HCT116 (cell line): ENCODE data around the gene LRIG1. TPM values are rescaled to one million over a fixed set of nuclear protein-coding genes. Genes with fewer than 3 reads are reported as not detected.

Source experiments
- ATAC-seq: fragments of 200-7000 bp; cut with Tn5 transposase; 2 replicates; pipeline ENCODE4 v1.9.1; 2020; ENCODE audit warnings: mild to moderate bottlenecking, moderate library complexity
- BruUV-seq: library from RNA; stranded (reverse); fragments of 400-500 nt; replicated peaks from 2 replicates; lab custom pipeline; 2021; lab: Mats Ljungman, UMichigan
- CTCF ChIA-PET: fragments of 300-600 bp; sonication (Branson Sonifier 250); formaldehyde crosslinking; loops from one replicate; lab custom pipeline; 2021; ENCODE audit warnings: antibody characterized with exemption; lab: Charles Lee
- POLR2A ChIA-PET: fragments of 300-600, 350-600 bp; sonication (Branson Sonifier 250); formaldehyde crosslinking; loops from one replicate; lab custom pipeline; 2021; ENCODE audit warnings: antibody characterized with exemption; lab: Charles Lee
- RAD21 ChIA-PET, 2 experiments: fragments of 300-600 bp; sonication (Branson Sonifier 250); formaldehyde crosslinking; loops; one replicate each; lab custom pipeline; 2023; ENCODE audit warnings: low total read pairs in 2 of 2; ENCODE audit not compliant: uncharacterized antibody in 2 of 2, unreplicated experiment in 2 of 2, low non-redundant PET in 1 of 2; lab: Charles Lee
- DNase-seq: peaks from one replicate; pipeline ENCODE4 v3.0.0-alpha.2; 2010; ENCODE audit warnings: low read depth, low spot score
- H2AFZ ChIP-seq: fragments of 200-600 bp; shearing (Covaris generic), sonication (generic); 2 replicates; pipeline ENCODE4 v1.6.1; 2017; ENCODE audit warnings: low read depth, mixed run types, mixed read lengths, antibody characterized with exemption, low read length; ENCODE audit not compliant: poor library complexity, severe bottlenecking
- H3K27ac ChIP-seq: 2 replicates; pipeline ENCODE4 v1.5.1; 2012; ENCODE audit warnings: low read depth, low read length
- H3K27me3 ChIP-seq: fragments of 200-600 bp; sonication (generic); 2 replicates; pipeline ENCODE4 v1.6.1; 2016; ENCODE audit warnings: mixed run types, low read length, mixed read lengths; ENCODE audit not compliant: insufficient read depth
- H3K36me3 ChIP-seq, 2 experiments: fragments of 200-500 bp in 1 of 2; fragments of 200-600 bp in 1 of 2; sonication (Bioruptor generic) in 1 of 2; sonication (generic) in 1 of 2; 2 replicates each; pipeline versions ENCODE4 v1.5.1 to v1.6.1; 2014 to 2016; ENCODE audit warnings: low read length in 2 of 2, inconsistent platforms in 1 of 2, mixed read lengths in 1 of 2, mixed run types in 1 of 2; ENCODE audit not compliant: insufficient read depth in 2 of 2, control insufficient read depth in 1 of 2
- H3K4me1 ChIP-seq, 2 experiments: fragments of 200-600 bp in 1 of 2; sonication (generic) in 1 of 2; 2 replicates each; pipeline versions ENCODE4 v1.5.1 to v1.6.1; 2012 to 2017; ENCODE audit warnings: low read length in 2 of 2, inconsistent platforms in 1 of 2, mild to moderate bottlenecking in 1 of 2, mixed read lengths in 1 of 2, mixed run types in 1 of 2, moderate library complexity in 1 of 2; ENCODE audit not compliant: insufficient read depth in 2 of 2, control insufficient read depth in 1 of 2
- H3K4me2 ChIP-seq: fragments of 200-600 bp; sonication (generic); 2 replicates; pipeline ENCODE4 v1.6.1; 2017; ENCODE audit warnings: mixed run types, low read length, mixed read lengths
- H3K4me3 ChIP-seq, 2 experiments: fragments of 200-600 bp in 1 of 2; sonication (generic) in 1 of 2; replicated peaks in 1 of 2; 2 replicates each; pipeline ENCODE4 v1.5.1; 2011 to 2016; ENCODE audit warnings: low read length in 2 of 2, control low read depth in 1 of 2, low read depth in 1 of 2, mild to moderate bottlenecking in 1 of 2, mixed read lengths in 1 of 2, mixed run types in 1 of 2
- H3K79me2 ChIP-seq: fragments of 200-600 bp; sonication (generic); 2 replicates; pipeline ENCODE4 v1.6.1; 2017; ENCODE audit warnings: mild to moderate bottlenecking, mixed run types, low read length, moderate library complexity, mixed read lengths; ENCODE audit not compliant: insufficient read depth
- H3K9ac ChIP-seq: fragments of 200-600 bp; sonication (generic); 2 replicates; pipeline ENCODE4 v1.6.1; 2016; ENCODE audit warnings: low read length, mixed read lengths
- H3K9me2 ChIP-seq: fragments of 200-600 bp; sonication (generic), shearing (Covaris generic); 2 replicates; pipeline ENCODE4 v1.6.1; 2017; ENCODE audit warnings: mixed run types, mild to moderate bottlenecking, moderate library complexity; ENCODE audit not compliant: insufficient read depth
- H3K9me3 ChIP-seq, 2 experiments: fragments of 200-500 bp in 1 of 2; fragments of 200-600 bp in 1 of 2; sonication (Bioruptor generic) in 1 of 2; sonication (generic) in 1 of 2; 2 replicates each; pipeline ENCODE4 v1.6.1; 2014 to 2017; ENCODE audit warnings: low read length in 2 of 2, mixed read lengths in 2 of 2, inconsistent platforms in 1 of 2, low read depth in 1 of 2, mild to moderate bottlenecking in 1 of 2, mixed run types in 1 of 2, moderate library complexity in 1 of 2; ENCODE audit not compliant: control insufficient read depth in 1 of 2, insufficient read depth in 1 of 2
- H4K20me1 ChIP-seq: fragments of 200-600 bp; sonication (generic), shearing (Covaris generic); 2 replicates; pipeline ENCODE4 v1.6.1; 2017; ENCODE audit warnings: mixed run types, mild to moderate bottlenecking, moderate library complexity; ENCODE audit not compliant: insufficient read depth
- CBX3 ChIP-seq: IDR thresholded peaks from 2 replicates; pipeline ENCODE4 v1.6.1; 2012; ENCODE audit warnings: low read depth
- CEBPB ChIP-seq: IDR thresholded peaks from 2 replicates; pipeline ENCODE4 v1.6.1; 2012; ENCODE audit warnings: low read depth
- EGR1 ChIP-seq: IDR thresholded peaks from 2 replicates; pipeline ENCODE4 v1.6.1; 2012; ENCODE audit warnings: low read depth
- ELF1 ChIP-seq: IDR thresholded peaks from 2 replicates; pipeline ENCODE4 v1.6.1; 2012; ENCODE audit warnings: low read depth, borderline replicate concordance
- EZH2 ChIP-seq: fragments of 200-600 bp; sonication (generic); IDR thresholded peaks from 2 replicates; pipeline ENCODE4 v1.6.1; 2017; ENCODE audit warnings: antibody characterized with exemption, mixed run types
- EZH2phosphoT487 ChIP-seq: fragments of 200-600 bp; IDR thresholded peaks from 2 replicates; pipeline ENCODE4 v1.6.1; 2018; ENCODE audit warnings: antibody characterized with exemption, borderline replicate concordance
- JUND ChIP-seq: IDR thresholded peaks from 2 replicates; pipeline ENCODE4 v1.6.1; 2012
- POLR2A ChIP-seq: IDR thresholded peaks from 2 replicates; pipeline ENCODE4 v1.7.0; 2011; ENCODE audit warnings: borderline replicate concordance; ENCODE audit not compliant: insufficient read depth, insufficient read length; ENCODE audit errors: extremely low read depth
- POLR2AphosphoS5 ChIP-seq: IDR thresholded peaks from 2 replicates; pipeline ENCODE4 v1.6.1; 2011; ENCODE audit warnings: mild to moderate bottlenecking, low read depth, low read length, moderate library complexity
- RAD21 ChIP-seq: IDR thresholded peaks from 2 replicates; pipeline ENCODE4 v1.6.1; 2012; ENCODE audit warnings: low read depth, mild to moderate bottlenecking
- SIN3A ChIP-seq: IDR thresholded peaks from 2 replicates; pipeline ENCODE4 v1.6.1; 2012; ENCODE audit warnings: low read depth
- SP1 ChIP-seq: IDR thresholded peaks from 2 replicates; pipeline ENCODE4 v1.6.1; 2012; ENCODE audit warnings: low read depth
- SRF ChIP-seq: IDR thresholded peaks from 2 replicates; pipeline ENCODE4 v1.6.1; 2012; ENCODE audit warnings: low read depth
- TCF7L2 ChIP-seq: IDR thresholded peaks from 2 replicates; pipeline ENCODE4 v1.7.0; 2011; ENCODE audit warnings: borderline replicate concordance, inconsistent platforms; ENCODE audit not compliant: insufficient read depth, insufficient read length; ENCODE audit errors: extremely low read depth
- YY1 ChIP-seq: IDR thresholded peaks from 2 replicates; pipeline ENCODE4 v1.6.1; 2011; ENCODE audit warnings: low read length, low read depth, moderate library complexity, mild to moderate bottlenecking; ENCODE audit not compliant: insufficient replicate concordance; ENCODE audit errors: extremely low read depth
- ZFX ChIP-seq: fragments of 450-650 bp; IDR thresholded peaks from 2 replicates; pipeline ENCODE4 v1.6.1; 2017
- ZNF274 ChIP-seq: fragments of 200-500 bp; sonication (Bioruptor generic); IDR thresholded peaks from 2 replicates; pipeline ENCODE4 v1.6.1; 2014; ENCODE audit warnings: mild to moderate bottlenecking, low read depth, low read length, inconsistent platforms
- intact Hi-C: fragments of 100-400 bp; cut with micrococcal nuclease; formaldehyde crosslinking; loops from 2 replicates; pipeline ENCODE4 v1.10.0; 2022
- total RNA-seq: library from RNA; stranded (reverse); gene quantifications from one replicate; pipeline ENCODE4 v1.2.1, GENCODE V29; 2021; ENCODE audit not compliant: unreplicated experiment
- TF ChIP-seq, protein P1 (sequence below): IDR thresholded peaks from 2 replicates; pipeline ENCODE4 v1.6.1; 2012
- TF ChIP-seq, protein P2 (sequence below): IDR thresholded peaks from 2 replicates; pipeline ENCODE4 v1.6.1; 2011; ENCODE audit warnings: mild to moderate bottlenecking, low read length, moderate library complexity; ENCODE audit not compliant: insufficient replicate concordance; ENCODE audit errors: extremely low read depth
- TF ChIP-seq, protein P3 (sequence below): IDR thresholded peaks from 2 replicates; pipeline ENCODE4 v1.6.1; 2012; ENCODE audit warnings: low read depth
- TF ChIP-seq, protein P4 (sequence below): IDR thresholded peaks from 2 replicates; pipeline ENCODE4 v1.6.1; 2012

Gene LRIG1
- total RNA-seq, 1 experiment from 2014 or later = 3.1 TPM

DNA sequence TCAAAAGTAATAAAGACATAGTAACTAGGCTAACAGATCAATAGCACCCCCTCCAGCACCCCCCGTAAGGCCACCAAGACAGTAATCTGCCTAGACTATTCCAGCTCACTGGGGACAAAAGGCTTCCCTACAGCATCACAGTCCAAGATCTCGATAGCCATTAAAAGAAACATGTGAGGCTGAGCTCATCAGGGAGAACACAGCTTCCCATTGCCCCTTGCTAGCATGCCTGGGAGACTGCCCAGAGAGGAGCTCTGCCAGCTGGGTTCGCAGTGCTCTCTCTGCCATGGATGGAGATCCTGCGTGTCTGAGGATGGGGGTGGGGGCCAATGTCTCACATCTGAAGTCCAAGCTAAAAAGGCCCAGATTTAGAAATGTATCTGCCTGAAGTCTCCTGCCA lies 17.8 kb downstream of the LRIG1 start (continued):
- TF ChIP-seq, protein P1, sequence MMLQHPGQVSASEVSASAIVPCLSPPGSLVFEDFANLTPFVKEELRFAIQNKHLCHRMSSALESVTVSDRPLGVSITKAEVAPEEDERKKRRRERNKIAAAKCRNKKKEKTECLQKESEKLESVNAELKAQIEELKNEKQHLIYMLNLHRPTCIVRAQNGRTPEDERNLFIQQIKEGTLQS = no peak
- TF ChIP-seq, protein P2, sequence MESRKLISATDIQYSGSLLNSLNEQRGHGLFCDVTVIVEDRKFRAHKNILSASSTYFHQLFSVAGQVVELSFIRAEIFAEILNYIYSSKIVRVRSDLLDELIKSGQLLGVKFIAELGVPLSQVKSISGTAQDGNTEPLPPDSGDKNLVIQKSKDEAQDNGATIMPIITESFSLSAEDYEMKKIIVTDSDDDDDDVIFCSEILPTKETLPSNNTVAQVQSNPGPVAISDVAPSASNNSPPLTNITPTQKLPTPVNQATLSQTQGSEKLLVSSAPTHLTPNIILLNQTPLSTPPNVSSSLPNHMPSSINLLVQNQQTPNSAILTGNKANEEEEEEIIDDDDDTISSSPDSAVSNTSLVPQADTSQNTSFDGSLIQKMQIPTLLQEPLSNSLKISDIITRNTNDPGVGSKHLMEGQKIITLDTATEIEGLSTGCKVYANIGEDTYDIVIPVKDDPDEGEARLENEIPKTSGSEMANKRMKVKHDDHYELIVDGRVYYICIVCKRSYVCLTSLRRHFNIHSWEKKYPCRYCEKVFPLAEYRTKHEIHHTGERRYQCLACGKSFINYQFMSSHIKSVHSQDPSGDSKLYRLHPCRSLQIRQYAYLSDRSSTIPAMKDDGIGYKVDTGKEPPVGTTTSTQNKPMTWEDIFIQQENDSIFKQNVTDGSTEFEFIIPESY = no peak

DNA sequence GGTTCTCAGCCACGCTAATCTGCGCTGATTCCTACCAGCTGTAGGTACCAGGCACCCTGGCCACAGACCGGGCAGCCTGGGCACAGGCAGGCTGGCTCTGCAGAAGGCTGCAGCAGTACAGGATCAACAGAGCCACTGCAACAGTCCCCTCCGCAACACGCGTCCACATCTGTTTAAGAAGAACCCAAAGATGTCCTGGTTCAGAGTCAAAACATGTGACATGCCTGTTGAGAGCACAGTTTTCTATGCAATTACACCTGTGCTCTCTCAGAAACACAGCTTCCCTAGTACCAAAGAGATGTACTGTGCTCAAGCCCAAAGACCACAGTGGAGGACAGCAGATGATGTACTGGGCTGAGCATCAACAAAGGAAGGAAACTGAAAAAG lies 18.8 kb downstream of the LRIG1 start:
- H2AFZ ChIP-seq = no peak overlapping the region
- BruUV-seq = no TSS peak
- H4K20me1 ChIP-seq = no peaks in the 10 kb centered on the region
- no peaks in the 10 kb centered on the region for H3K36me3 ChIP-seq
- H3K27ac ChIP-seq = no peak overlapping the region
- intact Hi-C loops = no loop called here
- no peak overlapping the region for H3K4me3 ChIP-seq
- ATAC-seq (no peak), DNase-seq (no peak)
- no peaks in the 10 kb centered on the region for H3K9me2 ChIP-seq
- ChIA-PET POLR2A (no interaction called here), RAD21 (no interaction called here), CTCF (no interaction called here)
- H3K4me1 ChIP-seq = no peaks in the 10 kb centered on the region
- no peak overlapping the region for H3K4me2 ChIP-seq
- H3K9ac ChIP-seq = no peak overlapping the region
- H3K9me3 ChIP-seq = no peaks in the 10 kb centered on the region
- peaks cover 3% of the 10 kb centered on the region; the same call in 1 of the 2 replicates for H3K27me3 ChIP-seq
- no peaks in the 10 kb centered on the region for H3K79me2 ChIP-seq
- TF ChIP-seq RAD21 (no peak), TCF7L2 (no peak), SIN3A (no peak), SP1 (no peak), POLR2A (no peak), YY1 (no peak), ZFX (no peak), JUND (no peak), ZNF274 (no peak), SRF (no peak), ELF1 (no peak), CEBPB (no peak), POLR2AphosphoS5 (no peak), EZH2 (no peak), EGR1 (no peak), CBX3 (no peak), EZH2phosphoT487 (no peak)
- TF ChIP-seq, protein P3, sequence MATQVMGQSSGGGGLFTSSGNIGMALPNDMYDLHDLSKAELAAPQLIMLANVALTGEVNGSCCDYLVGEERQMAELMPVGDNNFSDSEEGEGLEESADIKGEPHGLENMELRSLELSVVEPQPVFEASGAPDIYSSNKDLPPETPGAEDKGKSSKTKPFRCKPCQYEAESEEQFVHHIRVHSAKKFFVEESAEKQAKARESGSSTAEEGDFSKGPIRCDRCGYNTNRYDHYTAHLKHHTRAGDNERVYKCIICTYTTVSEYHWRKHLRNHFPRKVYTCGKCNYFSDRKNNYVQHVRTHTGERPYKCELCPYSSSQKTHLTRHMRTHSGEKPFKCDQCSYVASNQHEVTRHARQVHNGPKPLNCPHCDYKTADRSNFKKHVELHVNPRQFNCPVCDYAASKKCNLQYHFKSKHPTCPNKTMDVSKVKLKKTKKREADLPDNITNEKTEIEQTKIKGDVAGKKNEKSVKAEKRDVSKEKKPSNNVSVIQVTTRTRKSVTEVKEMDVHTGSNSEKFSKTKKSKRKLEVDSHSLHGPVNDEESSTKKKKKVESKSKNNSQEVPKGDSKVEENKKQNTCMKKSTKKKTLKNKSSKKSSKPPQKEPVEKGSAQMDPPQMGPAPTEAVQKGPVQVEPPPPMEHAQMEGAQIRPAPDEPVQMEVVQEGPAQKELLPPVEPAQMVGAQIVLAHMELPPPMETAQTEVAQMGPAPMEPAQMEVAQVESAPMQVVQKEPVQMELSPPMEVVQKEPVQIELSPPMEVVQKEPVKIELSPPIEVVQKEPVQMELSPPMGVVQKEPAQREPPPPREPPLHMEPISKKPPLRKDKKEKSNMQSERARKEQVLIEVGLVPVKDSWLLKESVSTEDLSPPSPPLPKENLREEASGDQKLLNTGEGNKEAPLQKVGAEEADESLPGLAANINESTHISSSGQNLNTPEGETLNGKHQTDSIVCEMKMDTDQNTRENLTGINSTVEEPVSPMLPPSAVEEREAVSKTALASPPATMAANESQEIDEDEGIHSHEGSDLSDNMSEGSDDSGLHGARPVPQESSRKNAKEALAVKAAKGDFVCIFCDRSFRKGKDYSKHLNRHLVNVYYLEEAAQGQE = no peak
- TF ChIP-seq, protein P4, sequence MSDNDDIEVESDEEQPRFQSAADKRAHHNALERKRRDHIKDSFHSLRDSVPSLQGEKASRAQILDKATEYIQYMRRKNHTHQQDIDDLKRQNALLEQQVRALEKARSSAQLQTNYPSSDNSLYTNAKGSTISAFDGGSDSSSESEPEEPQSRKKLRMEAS = no peak
